Measurements from ENCODE around the gene DPY19L3. TPM values are rescaled to one million over a fixed set of nuclear protein-coding genes. Genes with fewer than 3 reads are reported as not detected.
"Not testable (repeated sequence)": the region's sequence is repeated elsewhere in the genome, so short reads cannot be mapped to it uniquely, and the experiment has no call there.

The DPY19L3 gene, protein sequence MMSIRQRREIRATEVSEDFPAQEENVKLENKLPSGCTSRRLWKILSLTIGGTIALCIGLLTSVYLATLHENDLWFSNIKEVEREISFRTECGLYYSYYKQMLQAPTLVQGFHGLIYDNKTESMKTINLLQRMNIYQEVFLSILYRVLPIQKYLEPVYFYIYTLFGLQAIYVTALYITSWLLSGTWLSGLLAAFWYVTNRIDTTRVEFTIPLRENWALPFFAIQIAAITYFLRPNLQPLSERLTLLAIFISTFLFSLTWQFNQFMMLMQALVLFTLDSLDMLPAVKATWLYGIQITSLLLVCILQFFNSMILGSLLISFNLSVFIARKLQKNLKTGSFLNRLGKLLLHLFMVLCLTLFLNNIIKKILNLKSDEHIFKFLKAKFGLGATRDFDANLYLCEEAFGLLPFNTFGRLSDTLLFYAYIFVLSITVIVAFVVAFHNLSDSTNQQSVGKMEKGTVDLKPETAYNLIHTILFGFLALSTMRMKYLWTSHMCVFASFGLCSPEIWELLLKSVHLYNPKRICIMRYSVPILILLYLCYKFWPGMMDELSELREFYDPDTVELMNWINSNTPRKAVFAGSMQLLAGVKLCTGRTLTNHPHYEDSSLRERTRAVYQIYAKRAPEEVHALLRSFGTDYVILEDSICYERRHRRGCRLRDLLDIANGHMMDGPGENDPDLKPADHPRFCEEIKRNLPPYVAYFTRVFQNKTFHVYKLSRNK
- total RNA-seq (2014; rRNA removed; shearing (Covaris generic)), result 16.8 and 30.7 TPM in 2 replicates
- 8.5 and 10.0 TPM in 2 replicates for polyA plus RNA-seq (2015; cell fraction: cytosol; rRNA removed)
- polyA plus RNA-seq (2015; cell fraction: nucleus; rRNA removed), result 34.6 and 35.6 TPM in 2 replicates

DNA sequence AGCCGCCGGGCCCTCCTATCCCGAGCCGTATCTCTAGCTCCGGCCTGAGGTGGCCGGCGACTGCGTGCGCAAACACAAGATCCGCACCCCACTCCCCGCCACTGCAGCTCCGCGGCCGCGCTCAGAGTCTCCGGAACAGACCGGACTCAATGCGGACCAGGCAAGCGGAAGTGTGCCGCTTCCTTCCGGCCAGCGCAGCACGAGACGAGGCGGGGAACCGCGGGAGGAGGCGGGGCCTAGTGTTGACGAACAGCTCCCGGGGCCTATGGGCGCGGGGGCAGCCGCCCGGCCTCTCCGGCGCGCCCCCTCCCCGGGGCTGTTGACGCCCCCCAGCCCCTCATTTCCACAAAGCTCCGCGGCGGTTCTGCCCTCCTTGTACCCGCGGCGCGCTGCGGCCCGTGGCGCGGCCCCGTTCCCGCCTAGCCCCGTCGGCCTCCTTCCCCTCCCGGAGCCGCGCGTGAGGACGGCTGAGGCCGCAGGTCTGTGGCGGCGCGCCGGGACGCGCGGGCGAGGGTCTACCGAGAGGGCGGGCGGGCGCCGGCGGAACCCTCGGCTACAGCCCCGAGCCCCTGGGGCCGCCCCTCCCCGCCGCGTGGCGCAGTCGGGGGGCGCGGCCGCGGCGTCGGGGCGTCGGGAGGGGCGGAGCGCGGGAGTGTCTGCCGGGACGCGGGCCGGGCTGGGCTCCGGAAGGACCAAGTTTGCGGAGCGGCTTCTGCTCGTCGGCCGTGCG lies at the start of gene DPY19L3:
DPY19L3 (plus strand) TSS at position 340 of the 730 bp plus-strand sequence. CDS start 2,484 bp downstream, outside the sequence.
- DNase-seq (ENCODE audit: low read depth), result peak; percentile 90

DNA sequence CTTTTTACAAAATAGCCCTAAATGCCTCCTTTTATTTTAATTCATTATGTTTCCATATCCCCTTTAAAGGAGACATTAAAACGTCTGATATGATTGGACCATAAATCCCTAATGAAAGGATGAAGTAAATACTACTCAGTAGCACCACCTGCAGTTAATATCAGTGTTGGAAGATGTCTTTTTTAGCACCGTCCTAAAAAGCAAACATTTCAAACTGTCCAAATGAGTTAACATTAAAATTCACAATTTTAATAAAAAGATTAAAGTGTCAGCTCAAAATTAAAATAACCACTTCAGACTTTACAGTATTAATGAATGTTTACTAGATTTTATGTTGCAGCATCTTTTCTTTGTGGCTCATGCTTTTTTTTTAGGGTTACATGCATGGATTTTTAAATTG lies 47.9 kb upstream of the DPY19L3 start:
- no peak for DNase-seq (ENCODE audit: low read depth)

DNA sequence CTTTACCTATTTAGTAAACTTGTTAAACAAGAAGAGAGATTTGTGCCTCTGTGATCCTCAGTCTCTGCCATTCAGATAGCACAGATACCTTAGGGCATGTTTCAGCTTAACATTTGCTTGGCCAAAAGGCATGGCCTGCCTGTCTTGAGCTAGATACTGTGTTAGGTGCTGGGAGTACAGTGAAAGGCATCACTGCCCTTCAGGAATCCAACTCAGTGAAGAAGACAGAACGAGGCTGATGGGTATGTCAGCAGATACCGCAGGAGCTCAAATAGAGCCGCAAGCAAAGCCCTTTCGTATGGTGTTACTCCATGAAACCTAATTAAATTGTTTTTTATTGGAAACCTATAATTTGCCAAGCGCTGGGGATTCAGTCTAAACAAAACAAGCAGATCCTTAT lies 47.2 kb upstream of the DPY19L3 start:
- no peak for DNase-seq (ENCODE audit: low read depth)

DNA sequence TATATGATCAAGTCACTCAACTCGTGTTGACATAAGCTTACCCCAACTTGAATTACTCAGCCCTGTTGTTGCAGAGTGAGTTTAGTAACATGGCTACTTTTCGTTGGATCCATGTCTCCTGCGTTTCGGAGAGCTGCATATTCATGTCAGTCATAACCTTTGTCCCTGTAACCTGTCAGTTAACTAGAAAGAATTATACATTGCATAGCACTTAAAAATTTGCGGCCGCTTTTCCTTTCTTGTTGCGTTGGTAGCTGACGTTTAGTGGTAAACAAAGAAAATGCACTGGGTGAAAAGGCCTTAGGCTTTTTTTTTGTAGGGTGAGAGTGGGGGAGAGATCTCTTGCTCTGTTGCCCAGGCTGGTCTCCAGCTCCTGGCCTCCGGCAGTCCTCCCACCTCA lies 46.0 kb upstream of the DPY19L3 start:
- no peak for DNase-seq (ENCODE audit: low read depth)

DNA sequence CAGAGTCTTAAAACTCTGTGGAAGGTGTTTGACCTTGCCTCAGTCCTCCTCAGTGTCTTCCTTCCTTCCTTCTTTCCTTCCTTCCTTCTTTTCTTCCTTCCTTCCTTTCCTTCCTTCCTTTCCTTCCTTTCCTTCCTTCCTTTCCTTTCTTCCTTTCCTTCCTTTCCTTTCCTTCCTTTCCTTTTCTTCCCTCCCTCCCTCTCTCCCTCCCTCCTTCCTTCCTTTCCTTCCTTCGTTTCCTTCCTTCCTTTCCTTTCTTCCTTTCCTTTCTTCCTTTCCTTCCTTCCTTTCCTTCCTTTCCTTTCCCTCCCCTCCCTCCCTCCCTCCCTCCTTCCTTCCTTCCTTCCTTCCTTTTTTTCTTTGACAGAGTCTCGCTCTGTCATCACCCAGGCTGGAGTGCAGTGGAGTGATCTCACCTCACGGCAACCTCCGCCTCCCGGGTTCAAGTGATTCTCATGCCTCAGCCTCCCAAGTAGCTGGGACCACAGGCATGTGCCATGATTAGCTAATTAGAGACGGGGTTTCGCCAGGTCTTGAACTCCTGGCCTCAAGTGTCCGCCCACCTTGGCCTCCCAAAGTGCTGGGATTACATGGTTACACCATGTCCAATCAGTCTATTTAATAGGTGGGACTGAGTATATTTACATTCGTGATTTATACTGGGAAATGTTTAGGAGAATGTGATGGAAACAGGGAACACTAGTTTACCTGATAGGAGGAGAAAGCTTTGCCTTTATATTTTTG lies 43.8 kb upstream of the DPY19L3 start:
- DNase-seq (ENCODE audit: low read depth), result no peak

DNA sequence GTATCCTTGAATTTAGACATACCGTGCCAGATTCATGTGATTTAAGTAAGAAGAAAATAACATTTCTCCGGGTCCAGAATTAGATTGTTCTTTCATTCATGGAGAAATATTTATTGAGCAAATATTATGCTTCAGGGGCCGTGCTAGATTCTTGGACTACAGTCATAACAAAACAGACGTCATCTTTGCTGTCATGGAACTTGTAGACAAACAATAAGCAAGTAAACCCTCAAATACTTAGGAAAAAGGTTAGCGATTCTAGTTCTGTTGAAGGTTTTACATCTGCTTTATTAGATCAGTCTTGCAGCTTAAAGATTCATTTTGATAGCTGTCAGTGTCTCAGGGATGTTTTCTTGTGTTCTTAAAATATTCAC lies 43.3 kb upstream of the DPY19L3 start:
- no peak for DNase-seq (ENCODE audit: low read depth)

DNA sequence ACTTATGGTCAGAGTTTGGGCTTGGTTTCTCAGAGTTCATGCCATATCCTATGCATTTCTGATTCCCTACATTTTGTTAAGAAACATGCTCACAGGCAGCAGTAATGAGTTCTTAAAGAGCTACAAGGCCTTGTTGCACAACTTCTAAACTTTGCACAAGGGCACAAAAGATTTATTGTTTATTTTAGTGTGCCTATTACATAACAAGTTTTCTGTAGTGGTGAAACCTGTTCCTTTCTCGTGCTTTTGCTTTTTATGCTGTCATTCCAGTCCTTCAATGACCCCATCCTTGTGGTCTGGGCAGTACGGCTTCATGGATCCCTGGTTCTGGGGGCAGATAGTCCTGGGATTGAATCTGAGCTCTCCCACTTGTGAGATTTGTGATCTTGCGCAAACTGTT lies 42.4 kb upstream of the DPY19L3 start:
- no peak for DNase-seq (ENCODE audit: low read depth)

DNA sequence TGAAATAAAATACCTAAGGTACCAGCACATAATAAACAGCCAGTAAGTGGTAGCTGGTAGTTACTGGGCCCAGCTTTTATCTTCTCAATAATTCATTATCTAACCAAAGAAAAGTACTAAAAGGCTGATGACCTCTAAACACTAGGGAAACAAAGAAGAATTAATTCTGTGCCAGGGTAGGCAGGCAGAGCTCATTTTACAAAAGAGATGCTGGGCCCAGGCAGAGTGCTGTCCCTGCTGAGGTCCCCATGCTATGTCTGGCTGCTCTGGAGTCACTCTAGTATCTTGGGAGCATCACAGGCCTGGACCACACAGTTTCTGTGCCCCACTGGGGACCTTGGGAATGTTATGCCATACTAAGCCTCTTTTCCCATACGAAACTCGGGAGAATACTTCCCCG lies 41.9 kb upstream of the DPY19L3 start:
- DNase-seq (ENCODE audit: low read depth), result no peak

DNA sequence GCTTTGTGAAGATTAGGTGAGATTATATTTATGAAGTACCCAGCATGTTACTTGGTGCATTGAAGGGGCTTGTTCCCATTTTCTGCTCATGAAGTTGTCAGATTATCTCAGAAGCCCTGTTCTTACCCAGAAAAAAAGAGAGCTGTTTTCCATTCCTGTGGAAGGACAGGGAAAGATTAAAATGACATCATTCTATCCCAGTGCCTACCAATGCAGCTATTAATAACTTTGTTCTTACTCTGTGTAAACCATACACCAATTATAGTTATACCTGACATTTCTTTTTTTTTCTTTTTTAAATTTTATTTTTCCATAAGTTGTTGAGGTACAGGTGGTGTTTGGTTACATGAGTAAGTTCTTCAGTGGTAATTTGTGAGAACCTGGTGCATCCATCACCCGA lies 41.5 kb upstream of the DPY19L3 start:
- DNase-seq (ENCODE audit: low read depth), result no peak

DNA sequence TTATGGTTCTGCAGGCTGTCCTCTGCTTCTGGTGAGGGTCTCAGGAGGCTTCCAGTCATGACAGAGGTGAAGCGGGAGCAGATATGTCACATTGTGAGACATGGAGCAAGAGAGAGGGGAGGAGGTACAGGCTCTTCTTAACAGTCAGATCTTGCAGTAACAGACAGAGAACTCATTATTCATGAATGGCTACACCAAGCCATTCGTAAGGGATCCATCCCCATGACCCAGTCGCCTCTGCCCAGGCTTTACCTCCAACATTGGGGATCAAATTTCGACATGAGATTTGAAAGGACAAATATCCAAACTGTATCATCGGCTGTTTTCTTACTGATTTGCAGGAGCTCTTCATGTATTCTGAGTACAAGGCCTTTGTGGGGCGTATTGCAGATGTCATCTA lies 38.5 kb upstream of the DPY19L3 start:
- DNase-seq (ENCODE audit: low read depth), result no peak

DNA sequence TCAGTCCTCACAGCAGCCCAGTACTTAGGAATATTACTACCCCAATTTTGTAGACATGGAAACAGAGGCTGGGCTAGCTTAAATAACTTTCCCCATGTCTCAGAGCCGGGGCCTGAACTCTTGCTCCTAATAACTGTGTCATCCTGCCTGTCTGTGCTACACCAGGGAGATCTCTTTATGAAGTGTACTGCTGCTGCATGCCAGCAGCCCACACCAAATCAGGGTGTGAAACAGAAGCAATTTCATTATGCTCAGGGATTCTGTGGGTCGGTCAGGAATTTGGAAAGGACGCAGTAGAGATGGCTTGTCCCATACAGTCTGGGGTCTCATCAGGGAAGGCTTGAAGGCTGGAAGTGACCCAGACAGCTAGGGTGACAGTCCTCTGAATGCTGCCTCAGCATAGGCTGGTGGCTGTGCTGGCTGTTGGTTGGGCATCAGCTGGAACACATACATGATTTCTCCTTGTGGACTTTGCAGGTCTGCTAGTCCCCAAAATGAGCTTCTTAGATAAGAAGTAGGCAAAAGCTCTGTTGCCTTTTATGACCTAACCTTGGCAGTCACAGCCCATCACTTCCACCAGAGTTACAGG lies 37.5 kb upstream of the DPY19L3 start:
- DNase-seq (ENCODE audit: low read depth), result no peak

DNA sequence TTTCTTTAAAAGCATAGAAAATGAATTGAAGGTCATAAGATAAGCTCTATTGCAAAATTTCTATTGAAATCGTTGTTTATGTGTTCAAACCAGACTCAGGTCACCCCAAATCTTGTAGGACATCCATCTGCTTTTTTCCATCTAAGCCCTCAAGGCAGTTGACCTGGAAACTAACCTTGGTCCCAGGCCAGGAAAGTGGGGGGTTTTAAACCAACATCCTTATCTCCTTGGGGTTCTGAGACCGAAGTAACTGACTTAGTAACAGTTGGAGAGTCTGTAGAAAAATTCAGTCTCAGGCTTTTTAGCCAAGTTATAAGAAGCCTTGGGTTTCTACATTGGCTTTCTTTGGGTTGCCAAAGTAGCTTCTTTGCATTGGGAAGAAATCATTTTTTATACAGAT lies 36.8 kb upstream of the DPY19L3 start:
- no peak for DNase-seq (ENCODE audit: low read depth)

DNA sequence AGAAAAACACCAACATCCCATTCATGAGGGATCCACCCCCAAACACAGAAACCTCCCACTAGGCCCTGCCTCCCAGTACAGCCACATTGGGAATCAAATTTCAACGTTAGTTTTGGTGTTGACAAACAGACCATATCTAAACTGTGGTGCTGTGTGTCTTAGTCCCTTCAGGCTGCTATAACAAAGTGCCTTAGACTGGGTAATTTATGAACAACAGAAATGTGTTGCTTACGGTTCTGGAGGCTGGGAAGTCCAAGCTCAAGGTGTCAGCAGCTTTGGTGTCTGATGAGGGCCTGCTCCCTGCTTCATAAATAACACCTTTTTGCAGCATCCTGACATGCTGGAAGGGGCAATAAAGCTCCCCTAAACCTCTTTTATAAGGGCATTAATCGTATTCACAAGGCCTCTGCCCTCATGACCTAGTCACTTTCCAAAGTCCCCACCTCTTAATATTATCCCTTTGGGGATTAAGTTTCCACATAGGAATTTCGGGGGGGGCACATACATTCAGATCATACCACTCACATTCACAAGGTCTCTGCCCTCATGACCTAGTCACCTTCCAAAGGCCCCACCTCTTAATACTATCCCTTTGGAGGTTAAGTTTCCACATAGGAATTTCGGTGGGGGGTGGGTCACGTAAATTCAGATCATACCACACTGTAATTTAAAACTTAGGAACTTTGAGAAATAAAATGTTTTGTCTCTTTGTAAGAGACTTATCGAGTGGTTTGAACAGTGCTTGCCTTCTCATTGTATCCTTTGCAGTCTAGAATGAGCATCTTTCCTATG lies 32.6 kb upstream of the DPY19L3 start:
- DNase-seq (ENCODE audit: low read depth), result peak; percentile 53

DNA sequence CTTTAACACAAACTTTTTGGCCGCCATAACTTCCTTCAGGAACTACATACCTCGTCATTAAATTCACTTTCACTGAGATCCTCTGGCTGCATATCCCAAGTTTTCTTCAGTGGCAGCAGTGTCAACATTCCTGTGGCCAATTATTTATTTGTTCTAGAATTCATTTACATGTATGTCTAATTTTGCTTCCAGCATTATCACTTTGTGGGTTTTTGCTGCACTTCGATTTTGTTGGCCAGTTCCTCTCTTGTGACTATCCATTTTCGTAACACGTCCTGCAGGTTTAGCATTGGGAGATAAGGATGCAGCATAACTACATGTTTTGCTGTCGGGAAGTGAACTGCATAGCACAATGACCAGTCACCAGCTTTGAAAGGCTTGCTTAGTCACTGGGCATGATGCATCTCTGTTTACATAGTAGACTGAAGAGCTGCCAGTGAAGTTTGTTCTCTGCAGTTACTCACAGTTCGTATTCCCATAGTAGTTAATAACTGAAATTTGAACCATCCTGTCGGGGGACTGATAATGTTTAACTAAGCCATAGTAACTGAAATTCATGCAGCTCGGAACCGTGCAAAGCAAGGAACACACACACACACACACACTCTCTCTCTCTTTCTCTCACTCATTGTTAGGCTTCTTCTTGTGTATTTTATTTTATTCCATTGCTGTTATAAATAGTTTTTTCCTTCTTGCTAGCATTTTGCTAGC lies 31.8 kb upstream of the DPY19L3 start:
- DNase-seq (ENCODE audit: low read depth), result peak; percentile 99

DNA sequence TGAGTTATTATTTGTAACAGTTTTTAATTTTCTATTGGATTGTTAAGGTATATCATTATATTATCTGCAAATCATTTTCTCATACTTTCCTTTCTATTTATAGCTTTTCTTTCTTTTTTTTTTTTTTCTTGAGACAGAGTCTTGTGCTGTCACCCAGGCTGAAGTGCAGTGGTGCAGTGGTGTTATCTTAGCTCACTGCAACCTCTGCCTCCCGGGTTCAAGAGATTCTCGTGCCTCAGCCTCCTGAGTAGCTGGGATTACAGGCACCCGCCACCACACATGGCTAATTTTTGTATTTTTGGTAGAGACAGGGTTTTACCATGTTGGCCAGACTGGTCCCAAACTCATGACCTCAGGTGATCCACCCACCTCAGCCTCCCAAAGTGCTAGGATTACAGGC lies 31.2 kb upstream of the DPY19L3 start:
- DNase-seq (ENCODE audit: low read depth), result not testable (repeated sequence)

DNA sequence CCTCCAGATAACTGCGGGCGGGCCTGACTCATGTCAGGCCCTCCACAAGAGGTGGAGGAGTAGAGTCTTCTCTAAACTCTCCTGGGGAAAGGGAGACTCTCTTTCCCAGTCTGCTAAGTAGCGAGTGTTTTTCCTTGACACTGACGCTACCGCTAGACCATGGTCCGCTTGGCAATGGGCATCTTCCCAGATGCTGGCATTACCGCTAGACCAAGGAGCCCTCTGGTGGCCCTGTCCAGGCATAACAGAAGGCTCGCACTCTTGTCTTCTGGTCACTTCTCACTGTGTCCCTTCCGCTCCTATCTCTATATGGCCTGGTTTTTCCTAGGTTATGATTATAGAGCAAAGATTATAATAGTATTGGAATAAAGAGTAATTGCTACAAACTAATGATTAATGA lies 28.5 kb upstream of the DPY19L3 start:
- not testable (repeated sequence) for DNase-seq (ENCODE audit: low read depth)

DNA sequence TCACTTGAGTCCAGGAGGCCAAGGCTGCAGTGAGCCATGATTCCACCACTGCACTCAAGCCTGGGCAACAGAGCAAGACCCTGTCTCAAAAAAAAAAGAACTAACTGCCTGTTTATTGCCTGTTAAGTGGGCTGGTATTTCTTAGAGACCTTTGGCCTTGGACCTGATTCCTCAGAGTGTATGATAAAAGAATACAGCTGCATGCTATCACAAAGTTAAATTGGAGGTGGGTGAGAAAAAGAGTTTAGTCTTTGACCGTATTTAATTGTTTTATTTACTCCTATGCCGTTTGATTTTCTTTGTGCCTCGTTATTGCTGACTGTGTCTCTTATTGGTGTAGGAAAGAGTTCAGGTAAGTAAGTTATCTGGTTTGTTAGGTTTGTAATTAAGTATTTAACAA lies 25.3 kb upstream of the DPY19L3 start:
- no peak for DNase-seq (ENCODE audit: low read depth)

DNA sequence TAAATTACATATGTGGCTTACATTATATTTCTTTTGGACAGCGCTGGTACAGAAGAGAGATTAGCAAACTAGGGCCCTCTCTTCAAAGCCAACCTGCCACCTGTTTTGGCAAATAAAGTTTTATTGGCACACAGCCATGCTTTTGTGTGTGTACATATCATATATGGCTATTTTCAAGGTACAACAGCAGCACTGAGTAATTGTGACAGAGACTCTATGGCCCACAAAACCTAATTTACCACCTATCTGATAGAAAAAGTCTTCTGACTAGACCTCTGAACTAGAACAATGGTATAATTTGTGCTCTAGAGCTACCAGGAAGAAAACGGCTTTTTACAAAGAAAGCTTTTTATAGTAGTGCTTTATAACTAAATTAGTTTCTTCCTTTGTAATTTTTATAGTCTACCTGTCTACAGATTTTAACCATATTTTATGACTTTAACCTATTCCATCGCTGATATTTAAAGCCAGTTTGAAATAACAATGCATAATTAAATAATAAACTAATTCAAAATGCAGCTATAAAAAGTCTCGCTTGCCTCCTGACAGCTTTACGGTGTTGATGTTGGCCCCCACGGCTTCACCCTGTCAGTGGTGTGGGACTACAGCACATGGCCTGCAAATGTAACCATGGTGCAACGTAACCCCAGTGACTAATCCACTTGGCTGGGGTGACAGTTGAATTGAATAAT lies 17.7 kb upstream of the DPY19L3 start:
- no peak for DNase-seq (ENCODE audit: low read depth)

DNA sequence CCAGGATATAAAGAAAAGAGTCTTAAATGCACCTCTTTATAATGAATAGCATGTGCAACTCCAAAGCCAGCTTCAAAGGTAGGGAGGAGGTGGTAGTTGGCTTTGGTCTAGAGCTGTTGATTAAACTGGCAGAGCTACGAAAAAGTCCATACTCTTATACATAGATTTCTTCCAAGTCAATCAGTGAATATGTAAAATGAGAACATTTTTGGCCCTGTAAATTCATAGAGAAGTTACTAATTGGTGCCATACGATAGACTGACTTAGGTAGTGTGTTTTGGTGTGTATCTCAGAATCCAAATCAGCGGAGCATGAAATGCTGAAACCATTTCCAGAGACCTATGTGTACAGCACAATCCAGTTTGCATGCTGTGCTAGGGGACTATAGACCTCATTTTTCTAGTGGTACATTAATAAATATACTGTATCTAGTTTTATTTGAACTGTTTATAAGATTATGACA lies 17.1 kb upstream of the DPY19L3 start:
- DNase-seq (ENCODE audit: low read depth), result no peak
